ENCODE results near the gene BEND7. TPM values are rescaled to one million over a fixed set of nuclear protein-coding genes. Genes with fewer than 3 reads are reported as not detected.

The BEND7 gene
- polyA plus RNA-seq, 1 donor (not counting 4 experiments of a cell fraction or from before 2014, with no cell fraction given): 4.4 TPM

- no peak for FAIRE-seq
- H3K27me3 ChIP-seq (ENCODE audit: control insufficient read depth, extremely low read depth, insufficient read depth, low read length): no peaks in the 10 kb centered on the region
Measured at GRCh38 chr10:13491747-13492360, 37.0 kb downstream of the BEND7 start.

GRCh38 chr10:13490503-13490902 is 38.3 kb downstream of the BEND7 start:
- Histone ChIP-seq H3K79me2 (ENCODE audit: control insufficient read depth, insufficient read depth, low read length) (no peaks in the 10 kb centered on the region), H3K27ac (ENCODE audit: control insufficient read depth, insufficient read depth, low read length) (no peak overlapping the region), H3K36me3 (ENCODE audit: control insufficient read depth in 2 of 2, extremely low read depth in 1 of 2, insufficient read depth in 2 of 2, low read length in 2 of 2) (no peaks in the 10 kb centered on the region), H3K27me3 (ENCODE audit: control insufficient read depth, extremely low read depth, insufficient read depth, low read length) (no peaks in the 10 kb centered on the region), H3K9me3 (ENCODE audit: control insufficient read depth, low read depth, low read length) (no peaks in the 10 kb centered on the region), H3K4me3 (ENCODE audit: control insufficient read depth in 2 of 3, extremely low read depth in 1 of 3, insufficient read depth in 2 of 3, low read depth in 1 of 3, low read length in 3 of 3) (no peak overlapping the region), H4K20me1 (ENCODE audit: control insufficient read depth, extremely low read depth, insufficient read depth, low read length) (no peaks in the 10 kb centered on the region), H3K9ac (ENCODE audit: control insufficient read depth, extremely low read depth, insufficient read depth, low read length) (no peak overlapping the region), H2AFZ (ENCODE audit: control insufficient read depth, low read length) (no peak overlapping the region), H3K4me2 (ENCODE audit: control insufficient read depth, extremely low read depth, insufficient read depth, low read depth, low read length) (no peak overlapping the region), H3K4me1 (ENCODE audit: control insufficient read depth, extremely low read depth, insufficient read depth, low read length) (no peaks in the 10 kb centered on the region), H3K9me1 (ENCODE audit: control insufficient read depth, extremely low read depth, insufficient read depth, low read length) (no peaks in the 10 kb centered on the region)
- DNase-seq (ENCODE audit: low read depth, low spot score) (no peak), FAIRE-seq (no peak)
- dilution Hi-C loops (cut with MboI; ENCODE audit: extremely low pct_ligation_motif_present, low sequenced_read_pairs): no loop called here
- TF ChIP-seq EZH2 (IDR thresholded peaks at IDR 0.05; ENCODE audit: low read length) (no peak), CTCF (optimal IDR thresholded peaks at IDR 0.05 in 1 of 3, IDR thresholded peaks at IDR 0.05 in 1 of 3, conservative IDR thresholded peaks at IDR 0.05 in 1 of 3; ENCODE audit: extremely low read depth in 1 of 3, insufficient read depth in 2 of 3, low read length in 3 of 3) (no peak)

More at GRCh38 chr10:13491747-13492360, 37.0 kb downstream of the BEND7 start:
- no peak overlapping the region for H2AFZ ChIP-seq (ENCODE audit: control insufficient read depth, low read length)
- no peaks in the 10 kb centered on the region for H3K36me3 ChIP-seq (ENCODE audit: control insufficient read depth in 2 of 2, extremely low read depth in 1 of 2, insufficient read depth in 2 of 2, low read length in 2 of 2)
- no peak overlapping the region for H3K4me3 ChIP-seq (ENCODE audit: control insufficient read depth in 2 of 3, extremely low read depth in 1 of 3, insufficient read depth in 2 of 3, low read depth in 1 of 3, low read length in 3 of 3)
- H3K9me3 ChIP-seq (ENCODE audit: control insufficient read depth, low read depth, low read length): no peaks in the 10 kb centered on the region
- no peak overlapping the region for H3K9ac ChIP-seq (ENCODE audit: control insufficient read depth, extremely low read depth, insufficient read depth, low read length)
- no peaks in the 10 kb centered on the region for H4K20me1 ChIP-seq (ENCODE audit: control insufficient read depth, extremely low read depth, insufficient read depth, low read length)
- H3K79me2 ChIP-seq (ENCODE audit: control insufficient read depth, insufficient read depth, low read length): no peaks in the 10 kb centered on the region
- no peak for DNase-seq (ENCODE audit: low read depth, low spot score)
- dilution Hi-C loops (cut with MboI; ENCODE audit: extremely low pct_ligation_motif_present, low sequenced_read_pairs): no loop called here
- H3K4me1 ChIP-seq (ENCODE audit: control insufficient read depth, extremely low read depth, insufficient read depth, low read length): no peaks in the 10 kb centered on the region
- no peak for TF ChIP-seq CTCF (optimal IDR thresholded peaks at IDR 0.05 in 1 of 3, IDR thresholded peaks at IDR 0.05 in 1 of 3, conservative IDR thresholded peaks at IDR 0.05 in 1 of 3; ENCODE audit: extremely low read depth in 1 of 3, insufficient read depth in 2 of 3, low read length in 3 of 3)
- TF ChIP-seq EZH2 (IDR thresholded peaks at IDR 0.05; ENCODE audit: low read length): no peak
- no peak overlapping the region for H3K27ac ChIP-seq (ENCODE audit: control insufficient read depth, insufficient read depth, low read length)
- H3K9me1 ChIP-seq (ENCODE audit: control insufficient read depth, extremely low read depth, insufficient read depth, low read length): no peaks in the 10 kb centered on the region
- no peak overlapping the region for H3K4me2 ChIP-seq (ENCODE audit: control insufficient read depth, extremely low read depth, insufficient read depth, low read depth, low read length)
